A549 (cell line): ENCODE measurements around the gene NPHP1. TPM values are rescaled to one million over a fixed set of nuclear protein-coding genes. Genes with fewer than 3 reads are reported as not detected.
A peak's percentile ranks its signal among the peaks of the same experiment; 100 is the strongest.

Source experiments
- ATAC-seq, 2 experiments: fragments of 200-7000 bp in 1 of 2; fragments of >200 bp in 1 of 2; cut with Nextera tagmentation in 1 of 2; cut with Tn5 transposase in 1 of 2; 3 replicates each; pipeline versions ENCODE4 v1.8.0 to v1.9.1; 2018 to 2020; ENCODE audit warnings: mild to moderate bottlenecking in 1 of 2, moderate library complexity in 1 of 2
- CTCF ChIA-PET: fragments of 300-600 bp; sonication (Branson Sonifier 250); formaldehyde crosslinking; extraction: SDS; loops from one replicate; lab custom pipeline; 2021; ENCODE audit warnings: antibody characterized with exemption, inconsistent platforms; lab: Yijun Ruan, JAX
- POLR2A ChIA-PET: fragments of 350-600 bp; formaldehyde crosslinking; extraction: SDS; loops from one replicate; lab custom pipeline; 2021; ENCODE audit warnings: antibody characterized with exemption, inconsistent platforms; lab: Yijun Ruan, JAX
- DNase-seq, 2 experiments: peaks; one replicate each; pipeline versions ENCODE4 v3.0.0 to v3.0.0-alpha.2; 2011 to 2016; ENCODE audit warnings: low read depth in 1 of 2, low spot score in 1 of 2
- FAIRE-seq: peaks from 2 replicates; lab custom pipeline; 2011; peaks lifted over from hg19 to GRCh38; lab: Jason Lieb, UNC
- H3K27ac ChIP-seq, 2 experiments: fragments of >200 bp; sonication (Bioruptor Twin); formaldehyde crosslinking; 3 replicates each; pipeline ENCODE4 v1.5.1; 2016 to 2017
- H3K4me1 ChIP-seq: fragments of >200 bp; sonication (Bioruptor Twin); formaldehyde crosslinking; 3 replicates; pipeline ENCODE4 v1.6.1; 2016
- H3K4me2 ChIP-seq: fragments of >200 bp; sonication (Bioruptor Twin); formaldehyde crosslinking; 3 replicates; pipeline ENCODE4 v1.6.1; 2016
- H3K4me3 ChIP-seq: fragments of >200 bp; sonication (Bioruptor Twin); formaldehyde crosslinking; 3 replicates; pipeline ENCODE4 v1.5.1; 2016
- H3K9me3 ChIP-seq: fragments of >200 bp; sonication (Bioruptor Twin); formaldehyde crosslinking; 3 replicates; pipeline ENCODE4 v1.6.1; 2016
- BHLHE40 ChIP-seq: IDR thresholded peaks from 2 replicates; pipeline ENCODE4 v1.6.1; 2012; ENCODE audit warnings: low read depth, low read length, inconsistent platforms
- CEBPB ChIP-seq, 2 experiments: fragments of >200 bp in 1 of 2; sonication (Bioruptor Twin) in 1 of 2; formaldehyde crosslinking in 1 of 2; IDR thresholded peaks; 2 replicates each; pipeline ENCODE4 v1.6.1; 2012 to 2016
- CHD2 ChIP-seq: fragments of 150-350 bp; IDR thresholded peaks from 2 replicates; pipeline ENCODE4 v1.6.1; 2014; ENCODE audit warnings: low read length; ENCODE audit not compliant: partially characterized antibody
- CHD4 ChIP-seq: fragments of 200-600 bp; sonication (generic); IDR thresholded peaks from 2 replicates; pipeline ENCODE4 v1.6.1; 2016; ENCODE audit warnings: antibody characterized with exemption, mild to moderate bottlenecking, borderline replicate concordance
- EHMT2 ChIP-seq: fragments of 200-600 bp; sonication (generic); IDR thresholded peaks from 2 replicates; pipeline ENCODE4 v1.6.1; 2016; ENCODE audit warnings: antibody characterized with exemption, low read depth, mild to moderate bottlenecking, moderate library complexity
- EP300 ChIP-seq, 2 experiments: fragments of >200 bp; sonication (Bioruptor Twin); formaldehyde crosslinking; IDR thresholded peaks; 2 replicates in 1 of 2; 3 replicates in 1 of 2; pipeline ENCODE4 v1.6.1; 2016 to 2017
- ESRRA ChIP-seq: fragments of 150-350 bp; IDR thresholded peaks from 2 replicates; pipeline ENCODE4 v1.6.1; 2014; ENCODE audit warnings: mild to moderate bottlenecking, low read length, borderline replicate concordance
- GATA3 ChIP-seq: IDR thresholded peaks from 2 replicates; pipeline ENCODE4 v1.6.1; 2012; ENCODE audit warnings: borderline replicate concordance
- HOXB13 ChIP-seq: fragments of 250-450 bp; sonication (Bioruptor Pico); IDR thresholded peaks from 2 replicates; pipeline ENCODE4 v1.5.0; 2020; ENCODE audit warnings: low read depth, mild to moderate bottlenecking, moderate library complexity
- HOXB5 ChIP-seq: fragments of 250-450 bp; sonication (Bioruptor Pico); IDR thresholded peaks from 2 replicates; pipeline ENCODE4 v1.5.0; 2020; ENCODE audit warnings: mild to moderate bottlenecking, moderate library complexity
- JUNB ChIP-seq: fragments of >200 bp; sonication (Bioruptor Twin); formaldehyde crosslinking; IDR thresholded peaks from 2 replicates; pipeline ENCODE4 v1.6.1; 2016
- KDM1A ChIP-seq: fragments of 200-600 bp; sonication (generic); IDR thresholded peaks from 2 replicates; pipeline ENCODE4 v1.6.1; 2016; ENCODE audit warnings: low read depth, mild to moderate bottlenecking
- KDM5A ChIP-seq: fragments of 200-600 bp; sonication (generic); IDR thresholded peaks from 2 replicates; pipeline ENCODE4 v1.6.1; 2016; ENCODE audit warnings: antibody characterized with exemption, mild to moderate bottlenecking
- MAZ ChIP-seq: fragments of 150-350 bp; IDR thresholded peaks from 2 replicates; pipeline ENCODE4 v1.6.1; 2014; ENCODE audit warnings: antibody characterized with exemption, low read depth, low read length, borderline replicate concordance
- NFE2L2 ChIP-seq: fragments of 150-350 bp; conservative IDR thresholded peaks from 2 replicates; pipeline ENCODE4 v1.6.1; 2014; ENCODE audit warnings: low read length
- PHF8 ChIP-seq: fragments of 200-600 bp; sonication (generic); IDR thresholded peaks from 2 replicates; pipeline ENCODE4 v1.6.1; 2016; ENCODE audit warnings: low read depth, mild to moderate bottlenecking, antibody characterized with exemption, moderate library complexity, borderline replicate concordance
- RAD21 ChIP-seq, 2 experiments: fragments of >200 bp in 1 of 2; sonication (Bioruptor Twin) in 1 of 2; formaldehyde crosslinking in 1 of 2; IDR thresholded peaks in 1 of 2; conservative IDR thresholded peaks in 1 of 2; 2 replicates in 1 of 2; 3 replicates in 1 of 2; pipeline ENCODE4 v1.6.1; 2012 to 2018; ENCODE audit warnings: inconsistent platforms in 1 of 2
- RCOR1 ChIP-seq: fragments of 150-350 bp; IDR thresholded peaks from 2 replicates; pipeline ENCODE4 v1.6.1; 2014; ENCODE audit warnings: antibody characterized with exemption, low read length, low read depth
- RFX5 ChIP-seq: fragments of 450-650 bp; IDR thresholded peaks from 2 replicates; pipeline ENCODE4 v1.7.1; 2014; ENCODE audit warnings: antibody characterized with exemption, mild to moderate bottlenecking, moderate library complexity
- ZC3H11A ChIP-seq: fragments of 450-650 bp; IDR thresholded peaks from 2 replicates; pipeline ENCODE4 v1.6.1; 2014; ENCODE audit warnings: antibody characterized with exemption, mild to moderate bottlenecking
- ZNF302 ChIP-seq: fragments of 250-450 bp; sonication (Bioruptor Pico); IDR thresholded peaks from 2 replicates; pipeline ENCODE4 v1.9.0; 2021; ENCODE audit warnings: inconsistent platforms, mild to moderate bottlenecking, moderate library complexity
- ZSCAN20 ChIP-seq: fragments of 250-450 bp; sonication (Bioruptor Pico); IDR thresholded peaks from 2 replicates; pipeline ENCODE4 v1.8.0; 2022; ENCODE audit warnings: mild to moderate bottlenecking, moderate library complexity
- WGBS: methylation state at CpG from one replicate; pipeline ENCODE4 v1.1.6; 2017; ENCODE audit errors: missing lambda C conversion rate; 5-methylcytosine and 5-hydroxymethylcytosine counted together
- polyA plus RNA-seq, 4 experiments: library from polyadenylated mRNA; depleted of rRNA in 3 of 4; stranded (reverse); fragments of >200 nt; fragmentation: RNase III in 1 of 4; extraction: RNeasy Plus Mini Kit Qiagen cat#74134 plus additional on column Dnase treatment in 1 of 4; gene quantifications; 2 replicates in 3 of 4; 3 replicates in 1 of 4; pipeline ENCODE4 v1.2.3, GENCODE V29; 2011 to 2017
- TF ChIP-seq, protein P1 (sequence below): fragments of 200-600 bp; sonication (generic); IDR thresholded peaks from 2 replicates; pipeline ENCODE4 v1.6.1; 2016; ENCODE audit warnings: antibody characterized with exemption, mild to moderate bottlenecking, moderate library complexity
- TF ChIP-seq, protein P2 (sequence below): fragments of 150-350 bp; IDR thresholded peaks from 2 replicates; pipeline ENCODE4 v1.6.1; 2014; ENCODE audit warnings: low read depth, mild to moderate bottlenecking, low read length
- TF ChIP-seq, protein P3 (sequence below): fragments of >200 bp; sonication (Bioruptor Twin); formaldehyde crosslinking; IDR thresholded peaks from 2 replicates; pipeline ENCODE4 v1.6.1; 2016
- TF ChIP-seq, protein P4 (sequence below): IDR thresholded peaks from 2 replicates; pipeline ENCODE4 v1.6.1; 2012
- TF ChIP-seq, protein P5 (sequence below): fragments of >200 bp; sonication (Bioruptor Twin); formaldehyde crosslinking; IDR thresholded peaks from 3 replicates; pipeline ENCODE4 v1.5.1; 2016
- TF ChIP-seq, protein P6 (sequence below): IDR thresholded peaks from 2 replicates; pipeline ENCODE4 v1.6.1; 2012; ENCODE audit warnings: low read depth, borderline replicate concordance

The NPHP1 gene
- polyA plus RNA-seq, 2 of the 4 experiments (the other 2 are of a cell fraction) = 8.4 to 15.4 TPM

DNA sequence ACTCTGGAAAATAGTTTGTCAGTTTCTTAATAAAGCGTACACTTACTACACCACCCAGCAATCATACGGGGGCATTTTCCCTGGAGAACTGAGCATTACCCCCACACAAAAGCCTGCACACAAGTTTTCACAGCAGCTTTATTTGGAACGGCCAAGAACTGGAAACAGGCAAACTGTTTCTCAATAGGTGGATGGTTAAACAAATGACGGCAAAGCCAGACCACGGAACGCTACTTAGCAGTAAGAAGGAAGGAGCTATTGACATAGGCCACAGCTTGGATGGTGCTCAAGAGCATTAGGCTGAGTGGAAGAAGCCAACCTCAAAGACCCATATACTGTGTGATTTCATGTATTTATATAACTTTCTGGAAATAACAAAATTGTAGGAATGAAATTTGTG is 98.2 kb downstream of the NPHP1 start (continued):
- TF ChIP-seq, protein P1, sequence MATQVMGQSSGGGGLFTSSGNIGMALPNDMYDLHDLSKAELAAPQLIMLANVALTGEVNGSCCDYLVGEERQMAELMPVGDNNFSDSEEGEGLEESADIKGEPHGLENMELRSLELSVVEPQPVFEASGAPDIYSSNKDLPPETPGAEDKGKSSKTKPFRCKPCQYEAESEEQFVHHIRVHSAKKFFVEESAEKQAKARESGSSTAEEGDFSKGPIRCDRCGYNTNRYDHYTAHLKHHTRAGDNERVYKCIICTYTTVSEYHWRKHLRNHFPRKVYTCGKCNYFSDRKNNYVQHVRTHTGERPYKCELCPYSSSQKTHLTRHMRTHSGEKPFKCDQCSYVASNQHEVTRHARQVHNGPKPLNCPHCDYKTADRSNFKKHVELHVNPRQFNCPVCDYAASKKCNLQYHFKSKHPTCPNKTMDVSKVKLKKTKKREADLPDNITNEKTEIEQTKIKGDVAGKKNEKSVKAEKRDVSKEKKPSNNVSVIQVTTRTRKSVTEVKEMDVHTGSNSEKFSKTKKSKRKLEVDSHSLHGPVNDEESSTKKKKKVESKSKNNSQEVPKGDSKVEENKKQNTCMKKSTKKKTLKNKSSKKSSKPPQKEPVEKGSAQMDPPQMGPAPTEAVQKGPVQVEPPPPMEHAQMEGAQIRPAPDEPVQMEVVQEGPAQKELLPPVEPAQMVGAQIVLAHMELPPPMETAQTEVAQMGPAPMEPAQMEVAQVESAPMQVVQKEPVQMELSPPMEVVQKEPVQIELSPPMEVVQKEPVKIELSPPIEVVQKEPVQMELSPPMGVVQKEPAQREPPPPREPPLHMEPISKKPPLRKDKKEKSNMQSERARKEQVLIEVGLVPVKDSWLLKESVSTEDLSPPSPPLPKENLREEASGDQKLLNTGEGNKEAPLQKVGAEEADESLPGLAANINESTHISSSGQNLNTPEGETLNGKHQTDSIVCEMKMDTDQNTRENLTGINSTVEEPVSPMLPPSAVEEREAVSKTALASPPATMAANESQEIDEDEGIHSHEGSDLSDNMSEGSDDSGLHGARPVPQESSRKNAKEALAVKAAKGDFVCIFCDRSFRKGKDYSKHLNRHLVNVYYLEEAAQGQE = no peak
- no peak for TF ChIP-seq PHF8
- TF ChIP-seq, protein P2, sequence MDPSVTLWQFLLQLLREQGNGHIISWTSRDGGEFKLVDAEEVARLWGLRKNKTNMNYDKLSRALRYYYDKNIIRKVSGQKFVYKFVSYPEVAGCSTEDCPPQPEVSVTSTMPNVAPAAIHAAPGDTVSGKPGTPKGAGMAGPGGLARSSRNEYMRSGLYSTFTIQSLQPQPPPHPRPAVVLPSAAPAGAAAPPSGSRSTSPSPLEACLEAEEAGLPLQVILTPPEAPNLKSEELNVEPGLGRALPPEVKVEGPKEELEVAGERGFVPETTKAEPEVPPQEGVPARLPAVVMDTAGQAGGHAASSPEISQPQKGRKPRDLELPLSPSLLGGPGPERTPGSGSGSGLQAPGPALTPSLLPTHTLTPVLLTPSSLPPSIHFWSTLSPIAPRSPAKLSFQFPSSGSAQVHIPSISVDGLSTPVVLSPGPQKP = no peak
- peak in 1 of 2 experiments; percentile 20; a peak in 1 of 5 replicates for TF ChIP-seq RAD21 (conservative IDR thresholded peaks at IDR 0.05 in 1 of 2, IDR thresholded peaks at IDR 0.05 in 1 of 2)
- TF ChIP-seq EHMT2 = no peak
- peak; percentile 55 to 57; a peak in 2 of 5 replicates for TF ChIP-seq EP300 (IDR thresholded peaks at IDR 0.05)
- TF ChIP-seq HOXB13 = 0 out of 2 replicates have a peak, but pooled peaks have one; percentile 21
- TF ChIP-seq GATA3 = 0 out of 2 replicates have a peak, but pooled peaks have one; percentile 53
- TF ChIP-seq, protein P3, sequence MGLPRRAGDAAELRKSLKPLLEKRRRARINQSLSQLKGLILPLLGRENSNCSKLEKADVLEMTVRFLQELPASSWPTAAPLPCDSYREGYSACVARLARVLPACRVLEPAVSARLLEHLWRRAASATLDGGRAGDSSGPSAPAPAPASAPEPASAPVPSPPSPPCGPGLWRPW = no peak
- no peak for TF ChIP-seq HOXB5 (CRISPR knock-in tag)
- TF ChIP-seq, protein P4, sequence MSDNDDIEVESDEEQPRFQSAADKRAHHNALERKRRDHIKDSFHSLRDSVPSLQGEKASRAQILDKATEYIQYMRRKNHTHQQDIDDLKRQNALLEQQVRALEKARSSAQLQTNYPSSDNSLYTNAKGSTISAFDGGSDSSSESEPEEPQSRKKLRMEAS = no peak; the same call in 1 of the 2 replicates

DNA sequence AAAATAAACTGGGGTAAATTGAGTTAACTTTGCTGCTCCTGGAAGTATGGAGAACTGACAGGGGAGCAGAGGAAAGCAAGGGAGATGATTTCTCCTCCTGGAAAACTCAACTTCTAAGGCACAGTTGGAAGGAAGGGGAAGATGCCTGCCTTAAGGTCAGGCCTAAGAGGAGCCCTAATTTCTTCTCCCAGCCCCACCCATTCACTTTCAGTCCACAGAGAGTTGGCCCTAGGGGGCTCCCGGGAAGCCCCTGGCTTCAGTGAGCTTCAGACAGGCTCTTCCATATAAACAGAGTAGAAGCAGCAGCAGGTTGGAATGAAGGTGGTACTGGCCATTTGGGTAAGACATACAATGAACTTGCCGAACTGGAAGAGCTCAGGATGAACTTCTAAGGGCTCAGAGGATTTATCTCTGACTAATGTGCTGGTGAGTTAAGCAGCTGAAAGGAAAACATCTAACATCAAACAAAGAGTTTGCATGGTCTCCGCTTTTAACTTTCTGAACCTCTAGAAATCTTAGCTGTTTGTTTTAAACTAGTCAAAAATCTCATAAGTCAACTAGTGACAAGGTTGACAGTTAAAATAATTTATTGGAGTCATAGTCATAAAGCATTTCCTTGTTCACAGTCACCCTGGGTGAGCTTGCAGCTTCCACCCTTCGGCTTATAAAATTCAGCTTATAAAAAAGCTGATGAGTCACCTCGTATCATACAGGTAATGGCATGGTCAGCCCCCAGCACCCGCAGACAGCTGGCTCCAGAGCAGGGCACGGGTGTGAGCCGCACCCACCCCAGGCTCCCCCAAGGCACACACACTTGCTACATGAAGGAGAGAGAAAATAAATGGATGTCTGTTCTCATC is 99.0 kb downstream of the NPHP1 start:
- no peak for FAIRE-seq
- peak; percentile 92 to 97 for DNase-seq
- ChIA-PET POLR2A (interaction anchor here (1.5 to 2.6 kb wide), 2 partner anchors 10 to 16 kb away, joined by 6 to 56 read pairs; partner anchors contain the start of gene MALL), CTCF (interaction anchor here (1.4 to 4.3 kb wide), 3 partner anchors 10 to 51 kb away, joined by 7 to 39 read pairs (median 15); partner anchors contain the start of gene MALL)
- Histone ChIP-seq H3K9me3 (peaks cover 7% of the 10 kb centered on the region; the same call in 1 of the 3 replicates), H3K4me1 (peaks cover 81% of the 10 kb centered on the region), H3K27ac (peak overlapping the region; percentile 98 to 100), H3K4me2 (peak overlapping the region; percentile 88), H3K4me3 (peak overlapping the region; percentile 15; the same call in 2 of the 3 replicates)
- peak; percentile 65 to 69 for ATAC-seq
- WGBS = under 1% methylated on average over 8 of the region's 8 CpGs
- TF ChIP-seq BHLHE40 (peak; percentile 71), ZNF302 (CRISPR knock-in tag) (no peak), ZSCAN20 (CRISPR knock-in tag) (no peak), KDM5A (no peak), MAZ (no peak), KDM1A (no peak), RAD21 (conservative IDR thresholded peaks at IDR 0.05 in 1 of 2, IDR thresholded peaks at IDR 0.05 in 1 of 2) (peak in 1 of 2 experiments; percentile 55; a peak in 4 of 5 replicates), NFE2L2 (peak; percentile 54; the same call in 1 of the 2 replicates), ESRRA (no peak), RFX5 (no peak), ZC3H11A (no peak), RCOR1 (no peak), JUNB (peak; percentile 100), CEBPB (IDR thresholded peaks at IDR 0.05) (peak; percentile 71 to 80), CHD2 (no peak), CHD4 (no peak)
- TF ChIP-seq, protein P3 = no peak
- TF ChIP-seq, protein P5, sequence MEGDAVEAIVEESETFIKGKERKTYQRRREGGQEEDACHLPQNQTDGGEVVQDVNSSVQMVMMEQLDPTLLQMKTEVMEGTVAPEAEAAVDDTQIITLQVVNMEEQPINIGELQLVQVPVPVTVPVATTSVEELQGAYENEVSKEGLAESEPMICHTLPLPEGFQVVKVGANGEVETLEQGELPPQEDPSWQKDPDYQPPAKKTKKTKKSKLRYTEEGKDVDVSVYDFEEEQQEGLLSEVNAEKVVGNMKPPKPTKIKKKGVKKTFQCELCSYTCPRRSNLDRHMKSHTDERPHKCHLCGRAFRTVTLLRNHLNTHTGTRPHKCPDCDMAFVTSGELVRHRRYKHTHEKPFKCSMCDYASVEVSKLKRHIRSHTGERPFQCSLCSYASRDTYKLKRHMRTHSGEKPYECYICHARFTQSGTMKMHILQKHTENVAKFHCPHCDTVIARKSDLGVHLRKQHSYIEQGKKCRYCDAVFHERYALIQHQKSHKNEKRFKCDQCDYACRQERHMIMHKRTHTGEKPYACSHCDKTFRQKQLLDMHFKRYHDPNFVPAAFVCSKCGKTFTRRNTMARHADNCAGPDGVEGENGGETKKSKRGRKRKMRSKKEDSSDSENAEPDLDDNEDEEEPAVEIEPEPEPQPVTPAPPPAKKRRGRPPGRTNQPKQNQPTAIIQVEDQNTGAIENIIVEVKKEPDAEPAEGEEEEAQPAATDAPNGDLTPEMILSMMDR = no peak
- TF ChIP-seq, protein P6, sequence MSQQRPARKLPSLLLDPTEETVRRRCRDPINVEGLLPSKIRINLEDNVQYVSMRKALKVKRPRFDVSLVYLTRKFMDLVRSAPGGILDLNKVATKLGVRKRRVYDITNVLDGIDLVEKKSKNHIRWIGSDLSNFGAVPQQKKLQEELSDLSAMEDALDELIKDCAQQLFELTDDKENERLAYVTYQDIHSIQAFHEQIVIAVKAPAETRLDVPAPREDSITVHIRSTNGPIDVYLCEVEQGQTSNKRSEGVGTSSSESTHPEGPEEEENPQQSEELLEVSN = 0 out of 2 replicates have a peak, but pooled peaks have one; percentile 4
